Thoracic aorta (tissue), 2 donors: ENCODE measurements around the gene CLRN1. TPM values are rescaled to one million over a fixed set of nuclear protein-coding genes. Genes with fewer than 3 reads are reported as not detected.

Experiments
- ATAC-seq: fragments of 150-250 bp; one replicate; pipeline ENCODE4 v1.8.0; 2017; ENCODE audit warnings: low read depth; ENCODE audit not compliant: insufficient number of reproducible peaks, low FRiP score
- DNase-seq: peaks from one replicate; pipeline ENCODE4 v3.0.0-alpha.2; 2020; ENCODE audit warnings: low spot score
- H3K27ac ChIP-seq, 2 donors: fragments of 200-600 bp; sonication (generic); 1 replicate in 1 of 2; 2 replicates in 1 of 2; pipeline ENCODE4 v1.5.1; 2016; ENCODE audit warnings: mild to moderate bottlenecking in 2 of 2, moderate library complexity in 2 of 2
- H3K27me3 ChIP-seq: fragments of 200-600 bp; sonication (generic); replicated peaks from 2 replicates; pipeline ENCODE4 v1.6.0; 2016; ENCODE audit warnings: mild to moderate bottlenecking; ENCODE audit not compliant: insufficient read depth
- H3K36me3 ChIP-seq: fragments of 200-600 bp; sonication (generic); one replicate; pipeline ENCODE4 v1.5.1; 2016
- H3K4me1 ChIP-seq, 2 donors: fragments of 200-600 bp; sonication (generic); 1 replicate in 1 of 2; 2 replicates in 1 of 2; pipeline versions ENCODE4 v1.5.1 to v1.6.0; 2016; ENCODE audit warnings: low read depth in 2 of 2, mild to moderate bottlenecking in 1 of 2; ENCODE audit not compliant: control insufficient read depth in 1 of 2
- H3K4me3 ChIP-seq: fragments of 200-600 bp; sonication (generic); 2 replicates; pipeline ENCODE4 v1.5.1; 2016; ENCODE audit warnings: mild to moderate bottlenecking
- H3K9me3 ChIP-seq: fragments of 200-600 bp; sonication (generic); 2 replicates; pipeline ENCODE4 v1.5.1; 2016
- CTCF ChIP-seq: fragments of 200-600 bp; sonication (generic); IDR thresholded peaks from one replicate; pipeline ENCODE4 v1.5.1; 2019; ENCODE audit warnings: antibody characterized with exemption
- total RNA-seq, 2 donors: library from RNA; depleted of rRNA; stranded (reverse); fragments of >200 nt; gene quantifications; one replicate each; pipeline versions ENCODE4 v1.1.0 to v1.2.3, GENCODE V29; 2016

The CLRN1 gene
- total RNA-seq, 2 donors from 2014 or later, result not detected

GRCh38 chr3:150901793-150902192 lies 70.7 kb downstream of the CLRN1 start:
- DNase-seq (no peak), ATAC-seq (no peak)
- Histone ChIP-seq H3K27ac (no peak overlapping the region), H3K4me1 (no peaks in the 10 kb centered on the region), H3K4me3 (no peak overlapping the region), H3K27me3 (no peaks in the 10 kb centered on the region), H3K36me3 (no peaks in the 10 kb centered on the region), H3K9me3 (no peaks in the 10 kb centered on the region)
- TF ChIP-seq CTCF, result no peak

- H3K4me3 ChIP-seq, result no peak overlapping the region
- H3K4me1 ChIP-seq, result no peaks in the 10 kb centered on the region
- no peak for TF ChIP-seq CTCF
- H3K27ac ChIP-seq, result no peak overlapping the region
- H3K27me3 ChIP-seq, result no peaks in the 10 kb centered on the region
- ATAC-seq (no peak), DNase-seq (no peak)
- no peaks in the 10 kb centered on the region for H3K36me3 ChIP-seq
- H3K9me3 ChIP-seq, result no peaks in the 10 kb centered on the region
Measured at GRCh38 chr3:150899141-150899540, 73.4 kb downstream of the CLRN1 start.

- H3K27ac ChIP-seq, result no peak overlapping the region
- no peak for TF ChIP-seq CTCF
- H3K4me3 ChIP-seq, result no peak overlapping the region
- no peak for DNase-seq
- no peak for ATAC-seq
- H3K4me1 ChIP-seq, result no peaks in the 10 kb centered on the region
- H3K27me3 ChIP-seq, result no peaks in the 10 kb centered on the region
- H3K9me3 ChIP-seq, result no peaks in the 10 kb centered on the region
- H3K36me3 ChIP-seq, result no peaks in the 10 kb centered on the region
Measured at GRCh38 chr3:150898046-150898754, 74.3 kb downstream of the CLRN1 start.

GRCh38 chr3:150897592-150897991 lies 74.9 kb downstream of the CLRN1 start:
- Histone ChIP-seq H3K4me1 (no peaks in the 10 kb centered on the region), H3K27me3 (no peaks in the 10 kb centered on the region), H3K9me3 (no peaks in the 10 kb centered on the region), H3K4me3 (no peak overlapping the region), H3K36me3 (no peaks in the 10 kb centered on the region), H3K27ac (no peak overlapping the region)
- ATAC-seq (no peak), DNase-seq (no peak)
- no peak for TF ChIP-seq CTCF

GRCh38 chr3:150890831-150891230 lies 81.7 kb downstream of the CLRN1 start:
- no peak for TF ChIP-seq CTCF
- H3K27ac ChIP-seq, result no peak overlapping the region
- no peak for ATAC-seq

More at GRCh38 chr3:150890831-150891230, 81.7 kb downstream of the CLRN1 start:
- no peaks in the 10 kb centered on the region for H3K27me3 ChIP-seq
- no peaks in the 10 kb centered on the region for H3K9me3 ChIP-seq
- H3K4me3 ChIP-seq, result no peak overlapping the region
- no peaks in the 10 kb centered on the region for H3K4me1 ChIP-seq
- DNase-seq, result no peak
- H3K36me3 ChIP-seq, result no peaks in the 10 kb centered on the region
